Activated naive CD8-positive, alpha-beta T cell treated with anti-CD3 and anti-CD28 coated beads, Interleukin-2, amount 50 U/mL, for 24 hours (primary cell): ENCODE results near the gene SPRY1.
A peak's percentile ranks its signal among the peaks of the same experiment; 100 is the strongest.

Experiments used
- ATAC-seq: fragments of 150-1000 bp; cut with Tn5 transposase; one replicate; pipeline ENCODE4 v1.10.0; 2021
- DNase-seq: peaks from one replicate; pipeline ENCODE4 v3.0.0; 2021
- H3K27ac Mint-ChIP-seq: one replicate; pipeline ENCODE4 v1.8.0; 2021; ENCODE audit warnings: mild to moderate bottlenecking, mixed read lengths
- H3K27me3 Mint-ChIP-seq: one replicate; pipeline ENCODE4 v1.8.0; 2021; ENCODE audit warnings: mixed read lengths
- H3K36me3 Mint-ChIP-seq: one replicate; pipeline ENCODE4 v1.8.0; 2021; ENCODE audit warnings: low read depth, mixed read lengths
- H3K4me1 Mint-ChIP-seq: one replicate; pipeline ENCODE4 v1.8.0; 2021; ENCODE audit warnings: mixed read lengths
- H3K4me3 Mint-ChIP-seq: one replicate; pipeline ENCODE4 v1.8.0; 2021; ENCODE audit warnings: mild to moderate bottlenecking, moderate library complexity, mixed read lengths
- H3K9me3 Mint-ChIP-seq: one replicate; pipeline ENCODE4 v1.8.0; 2021; ENCODE audit warnings: mixed read lengths

Gene SPRY1

GRCh38 chr4:123397144-123398065 is 810 bp downstream of the SPRY1 start:
- Mint-ChIP-seq H3K4me1 (peaks cover 39% of the 10 kb centered on the region), H3K4me3 (peak overlapping the region; percentile 94), H3K9me3 (no peaks in the 10 kb centered on the region), H3K36me3 (peaks cover 52% of the 10 kb centered on the region), H3K27ac (peak overlapping the region; percentile 96), H3K27me3 (no peaks in the 10 kb centered on the region)
- DNase-seq (peak; percentile 70), ATAC-seq (no peak)

- Mint-ChIP-seq H3K27me3 (no peaks in the 10 kb centered on the region), H3K9me3 (no peaks in the 10 kb centered on the region), H3K36me3 (peaks cover 60% of the 10 kb centered on the region), H3K27ac (peak overlapping the region; percentile 97), H3K4me3 (peak overlapping the region; percentile 94), H3K4me1 (peaks cover 43% of the 10 kb centered on the region)
- DNase-seq: peak; percentile 74
- peak; percentile 27 for ATAC-seq
These were observed 1.7 kb downstream of the SPRY1 start for GRCh38 chr4:123398066-123398852.

- peaks cover 46% of the 10 kb centered on the region for H3K4me1 Mint-ChIP-seq
- peak overlapping the region; percentile 92 for H3K4me3 Mint-ChIP-seq
- ATAC-seq: peak; percentile 69
- H3K9me3 Mint-ChIP-seq: no peaks in the 10 kb centered on the region
- H3K27ac Mint-ChIP-seq: peak overlapping the region; percentile 97
- peaks cover 68% of the 10 kb centered on the region for H3K36me3 Mint-ChIP-seq
- DNase-seq: peak; percentile 72
- no peaks in the 10 kb centered on the region for H3K27me3 Mint-ChIP-seq
These were observed 2.4 kb downstream of the SPRY1 start for GRCh38 chr4:123398853-123399626.

- Mint-ChIP-seq H3K36me3 (peaks cover 75% of the 10 kb centered on the region), H3K27ac (peak overlapping the region; percentile 97), H3K4me1 (peaks cover 54% of the 10 kb centered on the region), H3K27me3 (no peaks in the 10 kb centered on the region), H3K4me3 (peak overlapping the region; percentile 92), H3K9me3 (no peaks in the 10 kb centered on the region)
- ATAC-seq (no peak), DNase-seq (no peak)
These were observed 3.2 kb downstream of the SPRY1 start for GRCh38 chr4:123399627-123400358.

- Mint-ChIP-seq H3K27ac (peak overlapping the region; percentile 73), H3K4me3 (peak overlapping the region; percentile 92), H3K9me3 (no peaks in the 10 kb centered on the region), H3K36me3 (peaks cover 85% of the 10 kb centered on the region), H3K27me3 (no peaks in the 10 kb centered on the region), H3K4me1 (peaks cover 62% of the 10 kb centered on the region)
- ATAC-seq (no peak), DNase-seq (no peak)
These were observed 4.9 kb downstream of the SPRY1 start for GRCh38 chr4:123401271-123402120.

GRCh38 chr4:123402121-123402465 is 5.5 kb downstream of the SPRY1 start:
- H3K4me1 Mint-ChIP-seq: peaks cover 60% of the 10 kb centered on the region
- peak overlapping the region; percentile 73 for H3K27ac Mint-ChIP-seq
- H3K27me3 Mint-ChIP-seq: no peaks in the 10 kb centered on the region
- ATAC-seq: no peak
- H3K9me3 Mint-ChIP-seq: no peaks in the 10 kb centered on the region
- no peak for DNase-seq
- H3K4me3 Mint-ChIP-seq: peak overlapping the region; percentile 92
- H3K36me3 Mint-ChIP-seq: peaks cover 83% of the 10 kb centered on the region

GRCh38 chr4:123403080-123403604 is 6.5 kb downstream of the SPRY1 start:
- peak overlapping the region; percentile 92 for H3K4me3 Mint-ChIP-seq
- peak overlapping the region; percentile 49 for H3K27ac Mint-ChIP-seq
- DNase-seq (no peak), ATAC-seq (no peak)
- H3K9me3 Mint-ChIP-seq: no peaks in the 10 kb centered on the region
- H3K36me3 Mint-ChIP-seq: peaks cover 77% of the 10 kb centered on the region
- H3K4me1 Mint-ChIP-seq: peaks cover 62% of the 10 kb centered on the region
- H3K27me3 Mint-ChIP-seq: no peaks in the 10 kb centered on the region

GRCh38 chr4:123404533-123404932 is 7.9 kb downstream of the SPRY1 start:
- H3K4me3 Mint-ChIP-seq: peak overlapping the region; percentile 92
- H3K27me3 Mint-ChIP-seq: no peaks in the 10 kb centered on the region
- DNase-seq: no peak
- H3K9me3 Mint-ChIP-seq: no peaks in the 10 kb centered on the region
- ATAC-seq: no peak
- H3K4me1 Mint-ChIP-seq: peaks cover 59% of the 10 kb centered on the region
- H3K27ac Mint-ChIP-seq: no peak overlapping the region
- H3K36me3 Mint-ChIP-seq: peaks cover 68% of the 10 kb centered on the region

- peak overlapping the region; percentile 22 for H3K27ac Mint-ChIP-seq
- no peak for ATAC-seq
- H3K4me1 Mint-ChIP-seq: peaks cover 52% of the 10 kb centered on the region
- no peaks in the 10 kb centered on the region for H3K9me3 Mint-ChIP-seq
- H3K4me3 Mint-ChIP-seq: peak overlapping the region; percentile 9
- no peaks in the 10 kb centered on the region for H3K27me3 Mint-ChIP-seq
- peaks cover 59% of the 10 kb centered on the region for H3K36me3 Mint-ChIP-seq
- no peak for DNase-seq
These were observed 8.8 kb downstream of the SPRY1 start for GRCh38 chr4:123405267-123405865.

- no peaks in the 10 kb centered on the region for H3K27me3 Mint-ChIP-seq
- no peak overlapping the region for H3K4me3 Mint-ChIP-seq
- no peaks in the 10 kb centered on the region for H3K9me3 Mint-ChIP-seq
- H3K27ac Mint-ChIP-seq: no peak overlapping the region
- peaks cover 45% of the 10 kb centered on the region for H3K36me3 Mint-ChIP-seq
- DNase-seq (no peak), ATAC-seq (no peak)
- H3K4me1 Mint-ChIP-seq: peaks cover 53% of the 10 kb centered on the region
These were observed 10.3 kb downstream of the SPRY1 start for GRCh38 chr4:123406872-123407271.

- H3K27me3 Mint-ChIP-seq: no peaks in the 10 kb centered on the region
- no peak overlapping the region for H3K4me3 Mint-ChIP-seq
- DNase-seq: no peak
- no peak overlapping the region for H3K27ac Mint-ChIP-seq
- peaks cover 57% of the 10 kb centered on the region for H3K4me1 Mint-ChIP-seq
- ATAC-seq: no peak
- H3K9me3 Mint-ChIP-seq: no peaks in the 10 kb centered on the region
- peaks cover 28% of the 10 kb centered on the region for H3K36me3 Mint-ChIP-seq
These were observed 12.0 kb downstream of the SPRY1 start for GRCh38 chr4:123408471-123409084.

GRCh38 chr4:123409334-123409733 is 12.7 kb downstream of the SPRY1 start:
- Mint-ChIP-seq H3K27ac (no peak overlapping the region), H3K27me3 (no peaks in the 10 kb centered on the region), H3K9me3 (no peaks in the 10 kb centered on the region), H3K4me3 (no peak overlapping the region), H3K36me3 (peaks cover 20% of the 10 kb centered on the region), H3K4me1 (peaks cover 55% of the 10 kb centered on the region)
- no peak for DNase-seq
- ATAC-seq: no peak
